IPS DF 6.9 (cell line): ENCODE measurements around the gene ERC2.

ENCODE experiments used
- DNase-seq: peaks from one replicate; pipeline ENCODE4 v3.0.0-alpha.2; 2013; ENCODE audit warnings: low read depth, low spot score
- H3K27ac ChIP-seq: one replicate; pipeline ENCODE4 v1.5.1; 2013; ENCODE audit warnings: low read length, control low read depth
- H3K27me3 ChIP-seq: 2 replicates; pipeline ENCODE4 v1.6.1; 2013; ENCODE audit warnings: mild to moderate bottlenecking, low read length; ENCODE audit not compliant: control insufficient read depth, insufficient read depth
- H3K36me3 ChIP-seq: 2 replicates; pipeline ENCODE4 v1.6.1; 2013; ENCODE audit warnings: low read length; ENCODE audit not compliant: control insufficient read depth, insufficient read depth
- H3K4me1 ChIP-seq: 2 replicates; pipeline ENCODE4 v1.6.1; 2013; ENCODE audit warnings: low read length; ENCODE audit not compliant: control insufficient read depth, insufficient read depth
- H3K4me3 ChIP-seq: 2 replicates; pipeline ENCODE4 v1.5.1; 2013; ENCODE audit warnings: mild to moderate bottlenecking, low read length
- H3K9me3 ChIP-seq: 2 replicates; pipeline ENCODE4 v1.6.1; 2013; ENCODE audit warnings: low read length, inconsistent platforms; ENCODE audit not compliant: control insufficient read depth, insufficient read depth
- WGBS: extraction: QIAGEN DNeasy Blood & Tissue Kit; methylation state at CpG from one replicate; pipeline ENCODE4 v1.1.7; 2013; ENCODE audit warnings: mixed read lengths, missing lambda C conversion rate; ENCODE audit not compliant: insufficient read length, insufficient coverage; 5-methylcytosine and 5-hydroxymethylcytosine counted together

ERC2 gene

GRCh38 chr3:55782807-55783206, 685.5 kb downstream of the ERC2 start:
- Histone ChIP-seq H3K9me3 (no peaks in the 10 kb centered on the region), H3K4me3 (no peak overlapping the region), H3K27me3 (no peaks in the 10 kb centered on the region), H3K27ac (no peak overlapping the region), H3K4me1 (no peaks in the 10 kb centered on the region), H3K36me3 (no peaks in the 10 kb centered on the region)
- no peak for DNase-seq
- no CpG with 5 or more reads among the region's 3 CpGs for WGBS

GRCh38 chr3:55782351-55782750, 685.9 kb downstream of the ERC2 start:
- Histone ChIP-seq H3K27ac (no peak overlapping the region), H3K4me3 (no peak overlapping the region), H3K27me3 (no peaks in the 10 kb centered on the region), H3K4me1 (no peaks in the 10 kb centered on the region), H3K36me3 (no peaks in the 10 kb centered on the region), H3K9me3 (no peaks in the 10 kb centered on the region)
- no CpG with 5 or more reads among the region's 4 CpGs for WGBS
- no peak for DNase-seq

- Histone ChIP-seq H3K36me3 (no peaks in the 10 kb centered on the region), H3K27me3 (no peaks in the 10 kb centered on the region), H3K9me3 (no peaks in the 10 kb centered on the region), H3K4me3 (no peak overlapping the region), H3K27ac (no peak overlapping the region), H3K4me1 (no peaks in the 10 kb centered on the region)
- DNase-seq: no peak
- WGBS: no CpG with 5 or more reads among the region's 4 CpGs
Observed at GRCh38 chr3:55780913-55781312, 687.4 kb downstream of the ERC2 start.

GRCh38 chr3:55779543-55779942, 688.7 kb downstream of the ERC2 start:
- Histone ChIP-seq H3K4me3 (no peak overlapping the region), H3K27me3 (no peaks in the 10 kb centered on the region)
- no CpG with 5 or more reads among the region's 5 CpGs for WGBS

GRCh38 chr3:55775366-55776154, 692.7 kb downstream of the ERC2 start:
- H3K36me3 ChIP-seq: no peaks in the 10 kb centered on the region
- H3K4me1 ChIP-seq: no peaks in the 10 kb centered on the region
- H3K27me3 ChIP-seq: no peaks in the 10 kb centered on the region
- no peak overlapping the region for H3K27ac ChIP-seq
- H3K9me3 ChIP-seq: no peaks in the 10 kb centered on the region
- DNase-seq: no peak
- no CpG with 5 or more reads among the region's 6 CpGs for WGBS
- H3K4me3 ChIP-seq: no peak overlapping the region

More at GRCh38 chr3:55779543-55779942, 688.7 kb downstream of the ERC2 start:
- no peaks in the 10 kb centered on the region for H3K9me3 ChIP-seq
- no peak for DNase-seq
- no peak overlapping the region for H3K27ac ChIP-seq
- H3K36me3 ChIP-seq: no peaks in the 10 kb centered on the region
- no peaks in the 10 kb centered on the region for H3K4me1 ChIP-seq

GRCh38 chr3:55774856-55775255, 693.4 kb downstream of the ERC2 start:
- H3K9me3 ChIP-seq: no peaks in the 10 kb centered on the region
- WGBS: no CpG with 5 or more reads among the region's 2 CpGs
- H3K36me3 ChIP-seq: no peaks in the 10 kb centered on the region
- no peak for DNase-seq
- H3K4me1 ChIP-seq: no peaks in the 10 kb centered on the region
- H3K27ac ChIP-seq: no peak overlapping the region
- H3K4me3 ChIP-seq: no peak overlapping the region
- no peaks in the 10 kb centered on the region for H3K27me3 ChIP-seq

- no peaks in the 10 kb centered on the region for H3K9me3 ChIP-seq
- H3K4me1 ChIP-seq: no peaks in the 10 kb centered on the region
- H3K4me3 ChIP-seq: no peak overlapping the region
- DNase-seq: no peak
- no peak overlapping the region for H3K27ac ChIP-seq
- no peaks in the 10 kb centered on the region for H3K27me3 ChIP-seq
- no CpG with 5 or more reads among the region's 2 CpGs for WGBS
- H3K36me3 ChIP-seq: no peaks in the 10 kb centered on the region
Observed at GRCh38 chr3:55771503-55771902, 696.8 kb downstream of the ERC2 start.

- H3K4me3 ChIP-seq: no peak overlapping the region
- no peak for DNase-seq
- H3K4me1 ChIP-seq: no peaks in the 10 kb centered on the region
- no CpG with 5 or more reads among the region's 1 CpG for WGBS
- no peaks in the 10 kb centered on the region for H3K27me3 ChIP-seq
- H3K9me3 ChIP-seq: no peaks in the 10 kb centered on the region
- H3K36me3 ChIP-seq: no peaks in the 10 kb centered on the region
- H3K27ac ChIP-seq: no peak overlapping the region
Observed at GRCh38 chr3:55770077-55770476, 698.2 kb downstream of the ERC2 start.

GRCh38 chr3:55766753-55767152, 701.5 kb downstream of the ERC2 start:
- WGBS: no CpG with 5 or more reads among the region's 1 CpG
- Histone ChIP-seq H3K27me3 (no peaks in the 10 kb centered on the region), H3K27ac (no peak overlapping the region), H3K4me1 (no peaks in the 10 kb centered on the region), H3K9me3 (no peaks in the 10 kb centered on the region), H3K4me3 (no peak overlapping the region), H3K36me3 (no peaks in the 10 kb centered on the region)
- DNase-seq: no peak

- Histone ChIP-seq H3K36me3 (no peaks in the 10 kb centered on the region), H3K27me3 (no peaks in the 10 kb centered on the region), H3K4me3 (no peak overlapping the region), H3K9me3 (no peaks in the 10 kb centered on the region), H3K27ac (no peak overlapping the region), H3K4me1 (no peaks in the 10 kb centered on the region)
- DNase-seq: no peak
- 100% methylated on average over 1 of the region's 7 CpGs for WGBS
Observed at GRCh38 chr3:55765906-55766701, 702.2 kb downstream of the ERC2 start.
